ENCODE measurements around the gene C1orf210. TPM values are rescaled to one million over a fixed set of nuclear protein-coding genes. Genes with fewer than 3 reads are reported as not detected.

C1orf210 gene
- total RNA-seq, 1 donor from 2014 or later, result not detected

- Histone ChIP-seq H3K4me1 (ENCODE audit: control insufficient read depth in 3 of 3, insufficient read depth in 3 of 3, low read length in 3 of 3) (no peaks in the 10 kb centered on the region), H3K27ac (ENCODE audit: low read depth, low read length) (no peak overlapping the region), H3K4me3 (ENCODE audit: low read length in 3 of 3) (no peak overlapping the region), H3K9me3 (ENCODE audit: control insufficient read depth in 3 of 3, low read length in 3 of 3) (no peaks in the 10 kb centered on the region), H3K36me3 (ENCODE audit: control insufficient read depth in 3 of 3, insufficient read depth in 3 of 3, low read length in 3 of 3) (no peaks in the 10 kb centered on the region), H3K27me3 (ENCODE audit: control insufficient read depth in 3 of 3, insufficient read depth in 3 of 3, low read length in 3 of 3) (peaks cover 18 to 27% (median 26%) of the 10 kb centered on the region in 3 donors), H3K9ac (ENCODE audit: low read depth in 1 of 3, low read length in 3 of 3) (no peak overlapping the region)
These were observed 9.4 kb downstream of the C1orf210 start for GRCh38 chr1:43275826-43276620.

GRCh38 chr1:43274804-43275180, 10.6 kb downstream of the C1orf210 start:
- Histone ChIP-seq H3K4me3 (ENCODE audit: low read length in 3 of 3) (no peak overlapping the region), H3K27me3 (ENCODE audit: control insufficient read depth in 3 of 3, insufficient read depth in 3 of 3, low read length in 3 of 3) (peaks cover 27 to 36% (median 34%) of the 10 kb centered on the region in 3 donors), H3K9ac (ENCODE audit: low read depth in 1 of 3, low read length in 3 of 3) (no peak overlapping the region), H3K36me3 (ENCODE audit: control insufficient read depth in 3 of 3, insufficient read depth in 3 of 3, low read length in 3 of 3) (no peaks in the 10 kb centered on the region), H3K4me1 (ENCODE audit: control insufficient read depth in 3 of 3, insufficient read depth in 3 of 3, low read length in 3 of 3) (no peaks in the 10 kb centered on the region), H3K27ac (ENCODE audit: low read depth, low read length) (no peak overlapping the region), H3K9me3 (ENCODE audit: control insufficient read depth in 3 of 3, low read length in 3 of 3) (no peaks in the 10 kb centered on the region)

GRCh38 chr1:43274125-43274803, 11.1 kb downstream of the C1orf210 start:
- H3K9ac ChIP-seq (ENCODE audit: low read depth in 1 of 3, low read length in 3 of 3), result no peak overlapping the region
- H3K9me3 ChIP-seq (ENCODE audit: control insufficient read depth in 3 of 3, low read length in 3 of 3), result no peaks in the 10 kb centered on the region
- no peak overlapping the region for H3K4me3 ChIP-seq (ENCODE audit: low read length in 3 of 3)
- no peak overlapping the region for H3K27ac ChIP-seq (ENCODE audit: low read depth, low read length)
- H3K27me3 ChIP-seq (ENCODE audit: control insufficient read depth in 3 of 3, insufficient read depth in 3 of 3, low read length in 3 of 3), result peaks cover 32 to 41% (median 37%) of the 10 kb centered on the region in 3 donors
- no peaks in the 10 kb centered on the region for H3K4me1 ChIP-seq (ENCODE audit: control insufficient read depth in 3 of 3, insufficient read depth in 3 of 3, low read length in 3 of 3)
- no peaks in the 10 kb centered on the region for H3K36me3 ChIP-seq (ENCODE audit: control insufficient read depth in 3 of 3, insufficient read depth in 3 of 3, low read length in 3 of 3)

GRCh38 chr1:43273708-43274107, 11.7 kb downstream of the C1orf210 start:
- H3K9me3 ChIP-seq (ENCODE audit: control insufficient read depth in 3 of 3, low read length in 3 of 3), result no peaks in the 10 kb centered on the region
- no peaks in the 10 kb centered on the region for H3K4me1 ChIP-seq (ENCODE audit: control insufficient read depth in 3 of 3, insufficient read depth in 3 of 3, low read length in 3 of 3)
- no peak overlapping the region for H3K9ac ChIP-seq (ENCODE audit: low read depth in 1 of 3, low read length in 3 of 3)
- H3K27ac ChIP-seq (ENCODE audit: low read depth, low read length), result no peak overlapping the region
- no peaks in the 10 kb centered on the region for H3K36me3 ChIP-seq (ENCODE audit: control insufficient read depth in 3 of 3, insufficient read depth in 3 of 3, low read length in 3 of 3)
- peaks cover 32 to 41% (median 38%) of the 10 kb centered on the region in 3 donors for H3K27me3 ChIP-seq (ENCODE audit: control insufficient read depth in 3 of 3, insufficient read depth in 3 of 3, low read length in 3 of 3)
- H3K4me3 ChIP-seq (ENCODE audit: low read length in 3 of 3), result no peak overlapping the region

GRCh38 chr1:43272576-43273571, 12.5 kb downstream of the C1orf210 start:
- Histone ChIP-seq H3K4me3 (ENCODE audit: low read length in 3 of 3) (no peak overlapping the region), H3K27ac (ENCODE audit: low read depth, low read length) (no peak overlapping the region), H3K36me3 (ENCODE audit: control insufficient read depth in 3 of 3, insufficient read depth in 3 of 3, low read length in 3 of 3) (no peaks in the 10 kb centered on the region), H3K9ac (ENCODE audit: low read depth in 1 of 3, low read length in 3 of 3) (no peak overlapping the region), H3K27me3 (ENCODE audit: control insufficient read depth in 3 of 3, insufficient read depth in 3 of 3, low read length in 3 of 3) (peaks cover 32 to 41% (median 38%) of the 10 kb centered on the region in 3 donors), H3K9me3 (ENCODE audit: control insufficient read depth in 3 of 3, low read length in 3 of 3) (no peaks in the 10 kb centered on the region), H3K4me1 (ENCODE audit: control insufficient read depth in 3 of 3, insufficient read depth in 3 of 3, low read length in 3 of 3) (no peaks in the 10 kb centered on the region)

GRCh38 chr1:43272161-43272560, 13.2 kb downstream of the C1orf210 start:
- Histone ChIP-seq H3K27me3 (ENCODE audit: control insufficient read depth in 3 of 3, insufficient read depth in 3 of 3, low read length in 3 of 3) (peaks cover 32 to 38% (median 36%) of the 10 kb centered on the region in 3 donors), H3K4me3 (ENCODE audit: low read length in 3 of 3) (no peak overlapping the region), H3K27ac (ENCODE audit: low read depth, low read length) (no peak overlapping the region), H3K4me1 (ENCODE audit: control insufficient read depth in 3 of 3, insufficient read depth in 3 of 3, low read length in 3 of 3) (no peaks in the 10 kb centered on the region), H3K36me3 (ENCODE audit: control insufficient read depth in 3 of 3, insufficient read depth in 3 of 3, low read length in 3 of 3) (no peaks in the 10 kb centered on the region), H3K9me3 (ENCODE audit: control insufficient read depth in 3 of 3, low read length in 3 of 3) (no peaks in the 10 kb centered on the region), H3K9ac (ENCODE audit: low read depth in 1 of 3, low read length in 3 of 3) (no peak overlapping the region)

GRCh38 chr1:43271186-43272118, 13.9 kb downstream of the C1orf210 start:
- Histone ChIP-seq H3K27ac (ENCODE audit: low read depth, low read length) (no peak overlapping the region), H3K9me3 (ENCODE audit: control insufficient read depth in 3 of 3, low read length in 3 of 3) (no peaks in the 10 kb centered on the region), H3K27me3 (ENCODE audit: control insufficient read depth in 3 of 3, insufficient read depth in 3 of 3, low read length in 3 of 3) (peaks cover 32 to 38% (median 36%) of the 10 kb centered on the region in 3 donors), H3K9ac (ENCODE audit: low read depth in 1 of 3, low read length in 3 of 3) (no peak overlapping the region), H3K36me3 (ENCODE audit: control insufficient read depth in 3 of 3, insufficient read depth in 3 of 3, low read length in 3 of 3) (no peaks in the 10 kb centered on the region), H3K4me3 (ENCODE audit: low read length in 3 of 3) (no peak overlapping the region), H3K4me1 (ENCODE audit: control insufficient read depth in 3 of 3, insufficient read depth in 3 of 3, low read length in 3 of 3) (no peaks in the 10 kb centered on the region)

- H3K4me1 ChIP-seq (ENCODE audit: control insufficient read depth in 3 of 3, insufficient read depth in 3 of 3, low read length in 3 of 3), result no peaks in the 10 kb centered on the region
- H3K9ac ChIP-seq (ENCODE audit: low read depth in 1 of 3, low read length in 3 of 3), result no peak overlapping the region
- H3K27ac ChIP-seq (ENCODE audit: low read depth, low read length), result no peak overlapping the region
- H3K9me3 ChIP-seq (ENCODE audit: control insufficient read depth in 3 of 3, low read length in 3 of 3), result no peaks in the 10 kb centered on the region
- H3K27me3 ChIP-seq (ENCODE audit: control insufficient read depth in 3 of 3, insufficient read depth in 3 of 3, low read length in 3 of 3), result peaks cover 26 to 36% (median 35%) of the 10 kb centered on the region in 3 donors
- no peak overlapping the region for H3K4me3 ChIP-seq (ENCODE audit: low read length in 3 of 3)
- H3K36me3 ChIP-seq (ENCODE audit: control insufficient read depth in 3 of 3, insufficient read depth in 3 of 3, low read length in 3 of 3), result no peaks in the 10 kb centered on the region
These were observed 14.8 kb downstream of the C1orf210 start for GRCh38 chr1:43270421-43271095.

Data from skeletal muscle tissue (tissue), 4 donors.